Measurements from ENCODE around the gene CADM2.

CADM2 gene

GRCh38 chr3:84985795-84986194, 27.0 kb downstream of the CADM2 start:
- no peak for DNase-seq

GRCh38 chr3:84987706-84988504, 29.1 kb downstream of the CADM2 start:
- DNase-seq = no peak

- no peak for DNase-seq
These were observed 30.3 kb downstream of the CADM2 start for GRCh38 chr3:84989102-84989501.

DNA sequence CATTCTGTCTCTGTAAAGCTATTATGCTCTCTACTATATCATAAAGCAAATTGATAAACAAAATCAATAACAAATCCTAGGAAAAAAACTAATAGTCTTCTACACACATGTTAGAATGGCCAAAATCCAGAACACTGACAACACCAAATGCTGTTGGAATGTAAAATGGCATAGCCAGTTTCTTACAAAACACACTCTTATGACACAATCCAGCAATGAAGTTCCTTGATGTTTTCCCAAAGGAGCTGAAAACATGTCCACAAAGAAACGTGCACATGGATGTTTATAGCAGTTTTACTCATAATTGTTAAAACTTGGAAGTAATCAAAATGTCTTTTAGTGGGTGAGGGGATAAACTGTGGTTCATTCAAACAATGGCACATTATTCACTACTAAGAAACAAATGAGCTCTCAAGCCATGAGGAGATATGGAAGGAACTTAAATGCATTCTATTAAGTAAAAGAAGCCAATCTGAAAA, 32.7 kb downstream of the CADM2 start:
- DNase-seq = no peak

GRCh38 chr3:84993956-84994355, 35.2 kb downstream of the CADM2 start:
- no peak for DNase-seq

DNA sequence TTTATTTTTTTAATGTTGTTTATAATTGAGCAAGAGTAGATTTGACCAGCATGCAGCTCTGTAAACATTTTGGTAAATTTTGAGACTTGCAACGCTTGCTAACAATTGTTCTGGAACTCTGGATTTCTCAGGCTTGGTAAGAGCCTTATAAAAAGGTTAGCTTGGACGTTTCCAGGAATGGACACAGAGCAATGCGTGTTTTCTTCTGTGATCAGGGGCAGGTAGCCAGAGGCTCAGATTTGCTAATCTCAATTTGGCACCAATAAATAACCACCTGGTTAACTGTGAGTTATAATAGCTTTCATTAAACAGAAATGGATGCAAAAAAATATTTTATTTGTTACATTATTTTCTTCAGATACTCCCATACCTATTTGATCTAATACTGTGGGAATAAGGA, 39.8 kb downstream of the CADM2 start:
- DNase-seq = no peak

DNA sequence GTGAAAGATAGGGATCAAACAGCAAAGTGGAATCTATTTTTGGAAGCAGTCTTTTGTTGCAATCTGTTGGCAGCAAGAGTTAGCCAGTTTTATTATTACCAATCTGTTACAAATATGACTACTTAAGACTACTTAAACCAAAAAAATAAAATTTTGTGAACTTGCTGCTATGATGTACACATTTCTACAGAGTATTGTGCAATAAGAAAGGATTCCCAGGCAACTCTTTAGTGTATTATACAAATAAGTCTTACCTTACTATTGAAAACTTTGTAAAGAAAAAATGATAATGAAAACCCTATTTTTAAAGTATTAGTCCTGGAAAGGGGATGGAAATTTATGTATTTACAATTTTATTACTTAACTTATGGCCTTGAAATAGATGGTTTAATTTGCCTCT, 44.7 kb downstream of the CADM2 start:
- DNase-seq = no peak

GRCh38 chr3:85004147-85004546, 45.4 kb downstream of the CADM2 start:
- no peak for DNase-seq

DNA sequence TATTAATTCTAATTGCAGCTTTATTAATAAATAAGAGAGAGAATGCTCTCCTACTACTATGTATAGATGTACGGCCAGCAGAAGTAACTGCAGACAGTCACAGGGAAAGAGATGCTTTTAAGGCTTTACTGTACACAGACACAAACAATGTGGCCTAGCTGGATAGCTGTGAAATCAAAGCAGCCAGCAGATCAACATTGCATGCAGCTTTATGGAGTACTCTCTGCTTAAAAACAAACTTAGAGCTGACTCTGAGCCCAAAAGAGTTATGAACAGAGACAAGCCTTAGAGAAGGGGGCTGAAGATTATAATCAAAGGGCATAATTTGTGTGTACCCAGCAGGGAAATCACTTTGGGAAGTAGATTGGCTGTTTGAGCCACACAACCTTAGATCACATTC, 47.2 kb downstream of the CADM2 start:
- DNase-seq = no peak

DNA sequence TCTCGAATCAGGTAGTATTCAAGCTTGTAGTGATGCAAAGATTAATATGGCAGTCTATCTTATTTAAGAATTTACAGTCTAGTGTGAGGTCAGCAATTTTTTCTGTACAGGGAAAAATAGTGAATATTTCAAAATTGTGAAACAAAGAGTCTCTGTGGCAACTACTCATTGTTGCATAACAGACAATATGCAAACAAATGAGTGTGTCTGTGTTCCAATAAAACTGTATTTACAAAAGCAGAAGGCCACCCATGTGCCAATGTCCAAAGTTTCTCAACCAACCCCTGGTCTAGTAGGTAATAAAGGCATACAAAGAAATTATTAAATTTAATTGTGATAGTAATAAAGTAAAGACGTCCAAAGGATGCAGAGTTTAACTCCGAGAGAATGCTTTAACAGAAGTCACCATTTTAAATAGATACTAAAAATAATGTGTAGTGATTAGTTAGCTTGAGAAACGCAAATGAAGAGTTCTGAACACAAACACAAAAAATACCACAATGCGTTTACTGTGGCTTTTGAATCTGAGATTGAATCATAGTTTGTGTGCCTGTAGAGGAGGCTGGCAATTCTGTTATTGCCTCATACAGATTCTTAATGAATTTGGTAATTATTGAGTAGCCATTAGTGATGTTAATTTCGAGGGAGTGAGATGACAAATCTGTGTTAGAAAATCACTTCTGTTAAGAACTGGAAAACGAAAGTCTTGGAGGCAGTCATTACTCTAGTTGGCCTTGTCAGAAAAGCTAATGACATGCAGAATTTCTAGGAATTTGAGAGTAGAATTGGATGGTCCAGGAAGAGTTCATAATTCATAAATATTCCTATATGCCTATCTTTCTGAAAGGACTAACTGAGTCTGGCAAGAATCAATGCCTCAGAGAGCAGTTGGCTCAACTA, 48.7 kb downstream of the CADM2 start:
- no peak for DNase-seq

DNA sequence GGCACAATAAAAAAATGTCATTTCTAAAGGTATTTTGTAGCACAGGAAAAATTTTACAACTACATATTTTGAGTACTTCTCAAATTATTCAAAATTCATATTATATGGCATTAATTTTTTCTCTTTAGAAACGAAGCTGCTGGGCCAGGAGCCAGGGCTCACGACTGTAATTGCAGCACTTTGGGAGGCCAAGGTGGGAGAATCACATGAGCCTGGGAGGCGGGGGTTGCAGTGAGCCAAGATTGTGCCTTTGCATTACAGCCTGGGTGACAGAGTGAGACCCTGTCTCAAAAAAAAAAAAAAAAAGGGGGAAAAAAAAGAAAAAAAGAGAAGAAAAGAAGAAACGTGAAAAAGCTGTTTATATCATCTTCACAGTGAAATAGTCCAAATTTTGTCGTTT, 62.0 kb downstream of the CADM2 start:
- no peak for DNase-seq

- no peak for DNase-seq
These were observed 71.3 kb downstream of the CADM2 start for GRCh38 chr3:85030052-85030451.

DNA sequence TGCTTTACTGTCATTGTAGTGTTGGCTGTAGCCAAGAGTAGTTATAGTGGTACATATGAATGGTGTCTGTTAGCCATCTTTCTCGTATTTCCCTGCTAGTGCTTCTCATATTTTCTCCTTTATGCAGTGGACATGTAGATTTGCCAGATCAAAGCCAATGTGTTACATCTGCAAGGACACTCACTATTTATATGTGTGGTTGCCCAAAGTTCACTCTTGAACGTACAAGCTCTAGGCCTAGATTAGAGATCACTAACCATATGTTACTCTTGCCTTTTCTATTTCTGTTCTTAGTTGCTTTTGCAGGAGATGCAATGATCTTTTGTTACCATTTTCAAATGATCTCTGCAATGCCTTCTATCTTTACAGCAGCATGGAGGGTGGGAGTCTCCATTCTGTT, 78.4 kb downstream of the CADM2 start:
- no peak for DNase-seq

DNA sequence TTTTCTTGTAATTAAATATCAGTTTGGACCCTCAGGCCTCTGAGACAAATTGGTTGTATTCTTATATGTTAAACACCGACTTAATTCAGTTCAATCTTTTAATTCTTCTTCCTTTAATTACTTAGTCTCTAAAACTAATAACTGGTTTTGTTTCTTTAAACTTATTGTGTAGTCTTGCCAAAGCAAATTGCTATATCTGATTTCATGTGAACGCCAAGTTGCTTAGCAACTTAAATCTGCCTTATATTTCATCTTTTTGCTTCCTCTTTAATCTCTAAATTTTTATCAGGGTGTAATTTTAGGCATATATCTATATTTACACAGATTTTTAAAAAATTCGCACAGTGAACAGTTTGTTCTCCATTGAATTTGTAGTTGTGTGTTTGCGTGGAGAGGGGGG, 82.2 kb downstream of the CADM2 start:
- no peak for DNase-seq

DNA sequence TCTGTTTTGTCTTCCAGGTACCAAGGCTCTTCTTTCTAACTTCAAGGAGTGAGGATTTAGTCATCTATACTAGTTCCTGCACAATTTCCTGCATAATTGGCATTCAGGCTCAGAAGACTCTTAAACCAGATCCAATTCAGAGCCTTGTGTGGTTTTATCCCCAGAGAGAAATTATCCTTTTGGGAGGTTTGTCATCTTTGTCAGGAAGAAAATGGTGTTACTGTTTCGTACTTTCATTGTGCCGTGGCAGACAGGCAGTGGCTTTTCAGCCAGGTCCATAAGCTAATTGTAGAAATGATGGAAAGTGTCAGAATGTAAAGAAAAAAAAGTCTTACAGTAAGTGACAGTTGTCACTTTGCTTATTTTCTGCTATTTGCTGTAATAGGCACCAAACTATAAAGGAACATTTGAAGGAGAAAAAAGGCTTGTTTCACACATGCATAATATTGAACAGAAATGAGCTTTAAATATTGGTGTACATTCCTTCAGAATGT, 82.8 kb downstream of the CADM2 start:
- no peak for DNase-seq

DNA sequence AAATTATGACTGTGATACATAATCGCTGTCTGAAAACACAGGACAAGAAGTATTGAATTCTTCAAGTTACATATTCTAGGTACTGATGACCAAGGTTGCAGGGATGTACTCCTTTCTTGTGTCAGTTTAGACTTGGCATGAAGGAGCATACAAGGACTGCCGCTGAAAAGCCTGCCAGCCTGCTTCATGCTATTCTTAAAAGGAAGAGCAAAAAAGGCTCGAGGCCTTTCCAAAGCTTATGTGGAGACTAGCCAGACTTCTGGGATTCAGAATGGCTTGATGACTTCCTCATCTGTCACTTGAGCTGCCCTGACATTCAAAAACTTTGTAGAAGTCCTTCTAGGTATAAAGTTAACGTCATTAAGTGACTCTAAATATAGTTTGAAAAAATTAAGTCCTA, 92.0 kb downstream of the CADM2 start:
- DNase-seq = no peak

GRCh38 chr3:85051786-85052185, 93.0 kb downstream of the CADM2 start:
- no peak for DNase-seq

DNA sequence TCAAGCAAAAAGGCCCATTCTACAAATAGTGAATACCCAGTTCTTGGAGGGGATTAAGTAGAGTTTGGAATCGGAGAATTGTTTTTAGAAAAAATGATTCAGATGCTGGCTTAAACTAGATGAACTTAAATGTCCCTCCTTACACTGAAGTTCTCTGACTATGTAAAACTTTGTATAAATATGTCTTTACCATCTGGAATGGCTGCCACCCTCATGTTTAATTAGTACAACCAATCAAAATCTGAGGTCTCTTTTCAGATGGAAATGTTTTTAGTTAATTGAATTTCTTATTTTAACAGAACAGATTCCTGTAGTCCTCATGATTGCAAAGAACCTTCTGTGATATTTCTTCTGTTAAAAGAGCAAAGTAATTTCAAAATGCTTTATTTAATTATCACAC, 94.8 kb downstream of the CADM2 start:
- DNase-seq = no peak

GRCh38 chr3:85054579-85054978, 95.8 kb downstream of the CADM2 start:
- no peak for DNase-seq

DNA sequence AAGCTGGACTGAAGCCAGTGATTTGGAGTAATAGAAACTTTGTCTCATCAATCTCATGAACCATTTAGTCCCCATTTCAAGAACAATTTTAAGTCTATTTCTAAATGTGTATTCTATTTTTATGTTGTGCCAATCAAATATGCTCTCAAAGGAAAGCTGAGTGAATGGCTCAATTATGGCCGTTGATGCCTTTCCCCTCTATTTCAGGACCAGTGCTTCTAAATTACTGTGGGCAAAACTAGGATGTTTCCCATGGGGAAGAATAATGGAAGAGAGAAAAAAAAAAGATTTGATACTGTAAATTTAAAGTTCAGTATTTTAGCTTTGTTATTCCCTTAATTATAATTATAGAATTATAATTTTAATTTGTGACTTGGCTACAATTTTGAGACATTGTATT, 110.1 kb downstream of the CADM2 start:
- DNase-seq = no peak

GRCh38 chr3:85074003-85074402, 115.2 kb downstream of the CADM2 start:
- no peak for DNase-seq

GRCh38 chr3:85075663-85076062, 116.9 kb downstream of the CADM2 start:
- no peak for DNase-seq

DNA sequence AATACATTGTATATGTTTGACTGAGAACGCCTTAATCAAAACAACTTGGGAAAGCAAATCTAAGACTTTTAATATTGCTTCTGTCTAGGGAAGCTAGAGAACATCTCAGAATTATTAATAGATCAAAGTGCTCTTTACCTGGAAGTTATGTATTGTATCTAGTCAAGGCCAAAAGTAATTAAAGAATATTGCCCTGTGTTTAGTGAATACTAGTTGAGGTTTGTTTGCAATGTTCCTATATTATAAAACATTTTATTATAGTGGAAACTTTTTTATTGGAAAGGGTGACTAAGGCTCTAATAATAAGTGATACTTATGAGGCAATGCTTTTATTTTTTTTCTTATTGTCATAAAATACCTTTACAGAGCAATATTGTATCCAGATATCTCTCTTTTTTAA, 118.2 kb downstream of the CADM2 start:
- no peak for DNase-seq
